Heart right ventricle (tissue), 16 donors: ENCODE measurements around the gene GALT. TPM values are rescaled to one million over a fixed set of nuclear protein-coding genes. Genes with fewer than 3 reads are reported as not detected.

Experiments
- ATAC-seq, 8 donors: fragments of 200-7000 bp; cut with Tn5 transposase; one replicate each; pipeline ENCODE4 v1.9.1; 2020; ENCODE audit warnings: mild to moderate bottlenecking in 8 of 8, moderate library complexity in 8 of 8, moderate number of reproducible peaks in 1 of 8
- DNase-seq, 2 donors: peaks; one replicate each; pipeline ENCODE4 v3.0.0-alpha.2; 2020
- H3K27ac ChIP-seq, 10 donors: fragments of 200-600 bp; sonication (generic) in 2 of 10; one replicate each; pipeline versions ENCODE4 v1.5.0 to v1.8.0; 2020 to 2022; ENCODE audit warnings: mild to moderate bottlenecking in 3 of 10
- H3K27me3 ChIP-seq, 7 donors: fragments of 200-600 bp; one replicate each; pipeline ENCODE4 v1.8.0; 2021 to 2022; ENCODE audit warnings: mild to moderate bottlenecking in 2 of 7
- H3K36me3 ChIP-seq, 9 donors: fragments of 200-600 bp; sonication (generic) in 1 of 9; one replicate each; pipeline versions ENCODE4 v1.5.0 to v1.8.0; 2020 to 2022; ENCODE audit warnings: mild to moderate bottlenecking in 2 of 9
- H3K4me1 ChIP-seq, 9 donors: fragments of 200-600 bp; sonication (generic) in 1 of 9; one replicate each; pipeline versions ENCODE4 v1.5.0 to v1.8.0; 2020 to 2022; ENCODE audit warnings: mild to moderate bottlenecking in 4 of 9
- H3K4me3 ChIP-seq, 10 donors: fragments of 200-600 bp; sonication (generic) in 2 of 10; one replicate each; pipeline versions ENCODE4 v1.5.0 to v1.8.0; 2020 to 2022; ENCODE audit warnings: mild to moderate bottlenecking in 7 of 10, moderate library complexity in 2 of 10
- H3K9me3 ChIP-seq, 11 donors: fragments of 200-600 bp in 10 of 11; sonication (generic) in 2 of 11; one replicate each; pipeline versions ENCODE4 v1.5.0 to v1.8.0; 2013 to 2022; ENCODE audit warnings: mild to moderate bottlenecking in 2 of 11, control low read depth in 1 of 11, moderate library complexity in 1 of 11
- CTCF ChIP-seq, 9 donors: fragments of 200-600 bp; sonication (generic) in 2 of 9; IDR thresholded peaks; one replicate each; pipeline versions ENCODE4 v1.5.0 to v1.8.0; 2021 to 2022; ENCODE audit warnings: antibody characterized with exemption in 9 of 9, mild to moderate bottlenecking in 5 of 9, moderate library complexity in 1 of 9
- WGBS, 2 donors: extraction: QIAGEN DNeasy Blood & Tissue Kit; methylation state at CpG; one replicate each; pipeline ENCODE4 v1.1.7; 2013; ENCODE audit warnings: inconsistent platforms in 1 of 2; 5-methylcytosine and 5-hydroxymethylcytosine counted together
- intact Hi-C, 10 donors: fragments of 100-400 bp; cut with DNase I; formaldehyde crosslinking; loops; one replicate each; pipeline versions ENCODE4 v1.11.1 to v1.14.2; 2022
- polyA plus RNA-seq, 2 donors: library from polyadenylated mRNA; stranded (reverse); fragments of 200-250 nt; gene quantifications; one replicate each; pipeline ENCODE4 v1.2.3, GENCODE V29; 2013
- total RNA-seq, 10 donors: library from RNA; stranded (reverse); fragmentation: NEBNext Ultra II Directional in 3 of 10; extraction: Animal tissue kit (Norgen Biotek cat#: 25700) in 3 of 10; gene quantifications; one replicate each; pipeline versions ENCODE4 v1.2.1 to v1.2.4, GENCODE V29; 2021 to 2023
- donor health status: Arrhythmogenic right ventricular cardiomyopathy.
- donor health status: ischemic (EF 13 %, LVEDD 7.1; RV severe dilation, severe dysfunction).
- donor health status: healthy with polysubstance abuse.
- donor health status: DM: no; HTN: yes; CAD: no.
- donor health status: DM: no; HTN: no; CAD: no.
- donor health status: ischemic (EF 25% LVEDD 6.9; RV normal size, moderate dysfunction).
- donor health status: ischemic (EF 25% LVEDD 5.7; RV mildly dilated, moderate dysfunction).
- donor health status: healthy.
- donor health status: DM: yes; HTN: yes; CAD: no.
- donor health status: Ischemic cardiomyopathy.
- donor health status: ischemic (EF 35%, LVEDD 5.7; RV mildly dilated, moderate dysfunction).
- donor health status: nonischemic (EF 11% LVEDD 7.7; RV severe dilation, severe dysfunction).
- donor health status: DM: yes; HTN: yes; CAD: no.
- donor health status: PGD.
- donor health status: ischemic (EF 29% LVEDD 5.4; RV normal size, mild dysfunction).
- donor health status: nonischemic (EF 23%, LVEDD 6.1; RV moderate dilation, normal function).

The GALT gene
- total and polyA plus RNA-seq, 12 donors = 20.8 to 82.2 (median 44.2) TPM

- Histone ChIP-seq H3K27me3 (no peaks in the 10 kb centered on the region), H3K27ac (no peak overlapping the region), H3K4me3 (no peak overlapping the region), H3K36me3 (no peaks in the 10 kb centered on the region), H3K9me3 (no peaks in the 10 kb centered on the region), H3K4me1 (peaks cover 0 to 28% (median 0%) of the 10 kb centered on the region in 9 donors)
- ATAC-seq = no peak
- DNase-seq = no peak
- 83 to 92% methylated on average over 5 of the region's 5 CpGs for WGBS, 2 donors
- intact Hi-C loops = no loop called here
- TF ChIP-seq CTCF (IDR thresholded peaks at IDR 0.05) = no peak
Measured at GRCh38 chr9:34691936-34692315, 45.5 kb downstream of the GALT start.

GRCh38 chr9:34693560-34693959 is 47.1 kb downstream of the GALT start:
- peaks cover 0 to 16% (median 0%) of the 10 kb centered on the region in 9 donors for H3K4me1 ChIP-seq
- no peak overlapping the region for H3K4me3 ChIP-seq
- no peaks in the 10 kb centered on the region for H3K36me3 ChIP-seq
- no peak for DNase-seq
- H3K9me3 ChIP-seq = no peaks in the 10 kb centered on the region
- no peak for ATAC-seq
- WGBS, 2 donors = 75 to 84% methylated on average over 2 of the region's 2 CpGs
- intact Hi-C loops = no loop called here
- no peak for TF ChIP-seq CTCF (IDR thresholded peaks at IDR 0.05)
- H3K27ac ChIP-seq = no peak overlapping the region
- H3K27me3 ChIP-seq = no peaks in the 10 kb centered on the region

- Histone ChIP-seq H3K4me1 (peaks cover 0 to 16% (median 0%) of the 10 kb centered on the region in 9 donors), H3K4me3 (no peak overlapping the region), H3K27me3 (no peaks in the 10 kb centered on the region), H3K9me3 (no peaks in the 10 kb centered on the region), H3K27ac (no peak overlapping the region), H3K36me3 (no peaks in the 10 kb centered on the region)
- DNase-seq (no peak), ATAC-seq (no peak)
- no peak for TF ChIP-seq CTCF (IDR thresholded peaks at IDR 0.05)
- intact Hi-C loops = no loop called here
Measured at GRCh38 chr9:34694811-34695210, 48.3 kb downstream of the GALT start.

Other genes starting within 250 kb of the GALT start
- 10 to 100 TPM; 18.9 to 38.6 (median 27.9) TPM for gene FAM219A, start 188.1 kb upstream of the GALT start, total RNA-seq
- 10 to 100 TPM; 15.1 to 20.7 TPM for gene FAM219A, start 188.1 kb upstream of the GALT start, polyA plus RNA-seq
- gene DNAI1, start 187.9 kb upstream of the GALT start, total RNA-seq = under 1 TPM in 2 of 10 donors, not detected in 8; 0.09 to 0.18 TPM
- gene DNAI1, start 187.9 kb upstream of the GALT start, polyA plus RNA-seq = under 1 TPM in 1 of 2 donors, not detected in 1; 0.28 TPM
- gene ENHO, start 123.7 kb upstream of the GALT start, total RNA-seq = under 1 TPM in 6 of 10 donors, not detected in 4; 0.32 to 0.64 (median 0.42) TPM
- gene ENHO, start 123.7 kb upstream of the GALT start, polyA plus RNA-seq = 1 to 10 TPM in 1 of 2 donors, under 1 TPM in 1; 0.46 to 1.2 TPM
- 1 to 10 TPM in 9 of 10 donors, under 1 TPM in 1; 0.76 to 6.2 (median 2.9) TPM for gene CNTFR, start 57.0 kb upstream of the GALT start, total RNA-seq
- gene CNTFR, start 57.0 kb upstream of the GALT start, polyA plus RNA-seq = 1 to 10 TPM; 2.9 to 5.0 TPM
- 10 to 100 TPM; 29.2 to 48.5 (median 39.2) TPM for gene RPP25L, start 34.6 kb upstream of the GALT start, total RNA-seq
- gene RPP25L, start 34.6 kb upstream of the GALT start, polyA plus RNA-seq = 10 to 100 TPM; 34.3 to 51.0 TPM
- 100 to 1,000 TPM; 113 to 143 (median 129) TPM for gene DCTN3, start 26.2 kb upstream of the GALT start, total RNA-seq
- gene DCTN3, start 26.2 kb upstream of the GALT start, polyA plus RNA-seq = 100 to 1,000 TPM in 1 of 2 donors, 10 to 100 TPM in 1; 30.5 to 118 TPM
- not detected for gene ARID3C, start 17.6 kb upstream of the GALT start, total RNA-seq
- not detected for gene ARID3C, start 17.6 kb upstream of the GALT start, polyA plus RNA-seq
- gene SIGMAR1, start 8.9 kb upstream of the GALT start, total RNA-seq = 10 to 100 TPM; 15.8 to 31.7 (median 22.3) TPM
- 10 to 100 TPM; 23.8 to 54.0 TPM for gene SIGMAR1, start 8.9 kb upstream of the GALT start, polyA plus RNA-seq
- gene IL11RA, start 5.5 kb downstream of the GALT start, total RNA-seq = 10 to 100 TPM; 45.2 to 53.7 (median 48.1) TPM
- gene IL11RA, start 5.5 kb downstream of the GALT start, polyA plus RNA-seq = 10 to 100 TPM; 26.9 to 30.0 TPM
- under 1 TPM in 1 of 10 donors, not detected in 9; 0.44 TPM for gene CCL27, start 16.0 kb downstream of the GALT start, total RNA-seq
- gene CCL27, start 16.0 kb downstream of the GALT start, polyA plus RNA-seq = under 1 TPM in 1 of 2 donors, not detected in 1; 0.45 TPM
- 10 to 100 TPM in 1 of 10 donors, 1 to 10 TPM in 1, under 1 TPM in 3, not detected in 5; 0.47 to 19.9 (median 0.87) TPM for gene CCL19, start 44.6 kb downstream of the GALT start, total RNA-seq
- gene CCL19, start 44.6 kb downstream of the GALT start, polyA plus RNA-seq = 1 to 10 TPM; 1.6 to 4.9 TPM
- gene CCL21, start 63.5 kb downstream of the GALT start, total RNA-seq = 10 to 100 TPM in 7 of 10 donors, 1 to 10 TPM in 3; 1.3 to 31.1 (median 14.7) TPM
- 10 to 100 TPM; 21.7 to 44.5 TPM for gene CCL21, start 63.5 kb downstream of the GALT start, polyA plus RNA-seq